Right lobe of liver (tissue), 4 donors: ENCODE results near the gene LAMB2.

Source experiments
- CTCF ChIP-seq, 4 donors: fragments of 200-600 bp in 3 of 4; fragments of 450-650 bp in 1 of 4; IDR thresholded peaks; one replicate each; pipeline versions ENCODE4 v1.5.1 to v1.8.0; 2016 to 2022; ENCODE audit warnings: antibody characterized with exemption in 4 of 4, mild to moderate bottlenecking in 2 of 4
- POLR2A ChIP-seq: fragments of 450-650 bp; IDR thresholded peaks from one replicate; pipeline ENCODE4 v1.6.1; 2017; ENCODE audit warnings: antibody characterized with exemption, mild to moderate bottlenecking
- donor health status: DM: no; HTN: no; CAD: no.
- donor health status: DM: no; HTN: no; CAD: no.
- donor health status: DM: no; HTN: yes; CAD: no.

GRCh38 chr3:49100046-49100615, 32.7 kb downstream of the LAMB2 start:
- TF ChIP-seq POLR2A: no peak
- no peak for TF ChIP-seq CTCF (IDR thresholded peaks at IDR 0.05)
